ENCODE data around the gene XPO6.

Gene XPO6

GRCh38 chr16:28181515-28181914 lies 30.2 kb downstream of the XPO6 start:
- no peak for DNase-seq

GRCh38 chr16:28180655-28181460 lies 30.9 kb downstream of the XPO6 start:
- DNase-seq, result no peak

GRCh38 chr16:28179354-28179753 lies 32.4 kb downstream of the XPO6 start:
- no peak for DNase-seq

GRCh38 chr16:28175715-28176114 lies 36.0 kb downstream of the XPO6 start:
- no peak for DNase-seq

GRCh38 chr16:28172336-28172735 lies 39.4 kb downstream of the XPO6 start:
- no peak for DNase-seq

GRCh38 chr16:28171816-28172215 lies 39.9 kb downstream of the XPO6 start:
- DNase-seq, result no peak

- DNase-seq, result no peak
Measured at GRCh38 chr16:28168991-28169554, 42.7 kb downstream of the XPO6 start.

- no peak for DNase-seq
Measured at GRCh38 chr16:28167730-28168129, 44.0 kb downstream of the XPO6 start.

- DNase-seq, result no peak
Measured at GRCh38 chr16:28167221-28167620, 44.5 kb downstream of the XPO6 start.

- no peak for DNase-seq
Measured at GRCh38 chr16:28166394-28167208, 45.2 kb downstream of the XPO6 start.

GRCh38 chr16:28165598-28165997 lies 46.2 kb downstream of the XPO6 start:
- no peak for DNase-seq

- DNase-seq, result no peak
Measured at GRCh38 chr16:28164140-28164539, 47.6 kb downstream of the XPO6 start.

GRCh38 chr16:28163699-28164098 lies 48.1 kb downstream of the XPO6 start:
- DNase-seq, result no peak

- no peak for DNase-seq
Measured at GRCh38 chr16:28162326-28162877, 49.4 kb downstream of the XPO6 start.

GRCh38 chr16:28161626-28162025 lies 50.1 kb downstream of the XPO6 start:
- DNase-seq, result no peak

- no peak for DNase-seq
Measured at GRCh38 chr16:28158136-28158535, 53.6 kb downstream of the XPO6 start.

- no peak for DNase-seq
Measured at GRCh38 chr16:28156056-28156680, 55.6 kb downstream of the XPO6 start.

GRCh38 chr16:28155293-28155692 lies 56.5 kb downstream of the XPO6 start:
- DNase-seq, result no peak

- DNase-seq, result no peak
Measured at GRCh38 chr16:28151180-28151579, 60.6 kb downstream of the XPO6 start.

GRCh38 chr16:28149011-28149888 lies 62.5 kb downstream of the XPO6 start:
- DNase-seq, result no peak

- DNase-seq, result no peak
Measured at GRCh38 chr16:28146536-28146935, 65.2 kb downstream of the XPO6 start.

GRCh38 chr16:28145796-28146195 lies 66.0 kb downstream of the XPO6 start:
- no peak for DNase-seq

All from activated T-cell treated with anti-CD3 and anti-CD28 coated beads for 4 hours (primary cell).